Femur (tissue), 1 donor: ENCODE results near the gene PHAF1.
"Not testable (repeated sequence)": the region's sequence is repeated elsewhere in the genome, so short reads cannot be mapped to it uniquely, and the experiment has no call there.

Experiments used
- DNase-seq: peaks from one replicate; pipeline ENCODE4 v3.0.0-alpha.2; 2017

PHAF1 gene

DNA sequence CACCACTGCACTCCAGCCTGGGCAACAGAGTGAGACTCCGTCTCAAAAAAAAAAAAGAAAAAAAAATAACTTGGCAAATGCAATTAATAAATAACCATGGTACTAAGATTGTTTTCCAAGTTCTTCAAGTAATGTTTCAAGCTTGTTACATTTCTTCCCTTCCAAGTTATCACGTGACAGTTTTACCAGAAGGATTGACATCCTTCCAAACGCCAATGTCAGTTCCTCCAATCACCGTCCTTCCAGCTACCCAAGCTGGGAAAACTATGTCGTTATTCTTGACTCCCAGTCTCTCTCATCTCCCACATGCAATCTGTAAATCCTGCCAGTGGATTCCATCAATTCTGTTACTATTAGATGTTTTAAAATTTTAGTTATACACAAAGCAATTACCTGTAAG, 3.9 kb upstream of the PHAF1 start:
- DNase-seq = no peak

DNA sequence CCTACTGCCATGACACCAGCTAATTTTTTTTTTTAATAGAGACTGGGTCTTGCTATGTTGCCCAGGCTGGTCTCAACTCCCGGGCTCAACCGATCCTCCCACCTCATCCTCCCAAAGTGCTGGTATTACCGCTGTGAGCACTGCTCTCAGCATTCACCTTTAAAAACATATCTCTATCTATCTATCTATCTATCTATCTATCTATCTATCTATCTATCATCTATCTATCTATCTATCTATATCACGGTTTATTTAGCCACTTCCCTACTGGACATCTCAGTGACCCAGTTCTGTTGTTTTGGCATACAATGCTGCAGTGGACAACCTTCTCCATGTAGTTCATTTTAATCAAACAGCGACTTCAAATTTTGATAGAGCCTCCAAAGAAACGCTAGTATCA, 1.3 kb upstream of the PHAF1 start:
- DNase-seq = no peak

DNA sequence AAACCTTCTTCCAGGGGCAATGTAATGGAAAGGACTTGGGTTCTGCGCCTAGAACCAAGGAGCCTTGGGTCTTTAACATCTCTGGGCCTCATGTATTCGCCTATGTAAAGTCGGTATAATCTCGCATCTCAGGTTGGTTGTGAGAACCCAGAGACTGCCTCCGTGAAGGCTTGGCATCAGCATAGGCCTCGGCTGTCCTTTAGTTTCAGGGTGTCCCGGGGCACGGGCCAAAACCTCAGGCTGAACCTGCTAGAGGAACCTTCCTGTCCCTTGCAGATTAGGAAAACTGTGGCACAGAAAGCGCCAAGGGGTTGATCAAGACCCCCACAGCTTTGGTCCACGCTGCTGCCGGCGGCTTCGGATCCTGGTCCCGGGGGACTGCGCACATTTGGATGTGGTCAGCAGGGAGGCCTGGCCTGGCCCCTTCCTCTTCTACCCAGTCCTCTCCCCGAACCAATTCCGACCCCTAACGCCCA, 772 bp upstream of the PHAF1 start:
- DNase-seq = no peak

DNA sequence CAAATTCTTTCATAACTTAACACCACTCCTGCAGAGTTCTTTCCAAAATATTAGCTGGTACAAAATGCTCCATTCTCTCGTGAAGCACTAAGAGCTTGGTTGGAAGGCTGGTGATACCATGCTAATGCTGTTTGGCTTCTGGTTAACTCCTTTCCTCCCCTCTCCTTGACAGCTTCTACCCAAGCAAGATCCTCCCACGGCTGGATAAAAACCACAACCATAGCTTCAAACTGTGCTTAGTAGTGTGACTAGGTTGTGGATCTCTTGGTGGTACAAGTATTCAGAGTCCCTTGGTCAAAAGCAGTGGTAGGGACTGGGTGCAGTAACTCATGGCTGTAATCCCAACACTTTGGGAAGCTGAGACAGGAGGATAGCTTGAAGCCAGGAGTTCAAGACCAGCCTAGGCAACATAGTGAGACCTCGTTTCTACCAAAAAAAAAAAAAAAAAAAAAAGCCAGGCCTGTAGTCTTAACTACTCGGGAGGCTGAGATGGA, 2.3 kb downstream of the PHAF1 start:
- no peak for DNase-seq

DNA sequence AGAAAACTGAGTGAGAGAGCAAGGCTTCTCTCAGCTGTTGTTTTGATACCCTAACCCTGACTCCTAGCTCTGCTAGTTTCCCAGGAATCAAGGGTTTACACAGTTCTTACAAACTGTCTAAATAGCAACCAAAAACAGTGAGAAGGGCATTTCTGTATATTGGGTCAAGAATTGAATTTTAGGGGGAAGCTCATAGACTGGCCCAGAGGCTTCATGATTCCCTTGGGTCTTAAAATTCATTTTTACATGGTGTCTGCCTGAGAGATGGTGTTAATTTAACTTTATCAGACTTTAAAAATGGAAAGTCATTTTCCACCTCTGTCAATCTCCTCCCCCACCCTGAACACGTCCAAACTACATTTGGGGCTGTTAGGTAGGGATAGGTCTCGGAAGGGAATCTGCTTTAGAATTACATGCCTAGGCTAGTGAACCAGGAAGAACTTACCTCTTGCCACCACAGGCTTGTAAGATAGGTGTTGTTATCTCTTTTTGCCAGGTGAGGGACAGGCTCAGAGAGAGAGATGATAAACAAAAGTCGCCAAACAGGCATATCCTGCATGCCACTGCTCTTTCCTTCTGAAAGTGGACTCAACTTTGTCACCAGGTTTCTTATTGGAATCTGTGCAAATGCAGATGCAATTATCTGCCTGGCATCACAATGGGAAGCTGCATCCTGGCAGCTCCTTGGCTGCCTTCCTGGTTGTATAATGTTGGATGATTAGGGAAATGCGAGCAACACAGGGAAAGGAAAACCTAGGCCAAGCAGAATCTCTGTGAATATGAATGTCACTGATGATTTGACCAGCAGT, 3.1 kb downstream of the PHAF1 start:
- DNase-seq = no peak

DNA sequence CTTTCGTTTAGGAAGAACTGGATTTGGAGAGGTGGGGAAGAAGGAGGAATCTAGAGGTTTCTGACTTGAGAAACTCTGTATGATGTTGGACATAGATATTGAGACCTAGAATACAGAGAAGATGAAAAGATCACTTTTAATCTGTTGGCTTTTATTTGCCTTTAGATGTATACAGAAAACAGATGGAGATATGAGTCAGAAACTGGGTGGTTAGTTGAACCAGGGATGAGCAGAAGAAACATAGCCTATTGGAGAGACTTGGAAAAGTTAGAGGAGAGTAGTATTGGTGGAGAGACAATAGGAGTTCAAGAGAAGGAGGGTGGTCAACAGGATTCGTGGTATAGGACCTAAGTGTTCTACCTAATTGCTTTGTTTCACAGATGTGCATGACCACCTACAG, 5.1 kb downstream of the PHAF1 start:
- DNase-seq = no peak

DNA sequence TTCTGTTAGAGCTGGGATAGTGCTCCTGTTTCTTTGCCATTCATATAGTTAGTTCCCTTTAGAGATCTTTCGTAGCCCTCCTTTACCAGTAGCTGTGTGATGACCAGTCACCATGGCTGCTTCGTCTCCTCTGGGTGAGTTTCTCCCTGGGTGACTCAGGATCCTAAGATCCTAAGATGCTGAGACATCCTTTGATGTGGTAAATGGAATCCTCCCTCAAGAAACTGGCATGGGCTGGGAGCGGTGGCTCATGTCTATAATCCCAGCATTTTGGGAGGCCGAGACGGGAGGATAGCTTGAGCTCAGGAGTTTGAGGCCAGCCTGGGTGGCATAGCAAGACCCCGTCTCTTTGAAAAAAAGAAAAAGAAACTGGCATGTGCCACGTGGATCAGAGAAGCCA, 5.9 kb downstream of the PHAF1 start:
- no peak for DNase-seq

DNA sequence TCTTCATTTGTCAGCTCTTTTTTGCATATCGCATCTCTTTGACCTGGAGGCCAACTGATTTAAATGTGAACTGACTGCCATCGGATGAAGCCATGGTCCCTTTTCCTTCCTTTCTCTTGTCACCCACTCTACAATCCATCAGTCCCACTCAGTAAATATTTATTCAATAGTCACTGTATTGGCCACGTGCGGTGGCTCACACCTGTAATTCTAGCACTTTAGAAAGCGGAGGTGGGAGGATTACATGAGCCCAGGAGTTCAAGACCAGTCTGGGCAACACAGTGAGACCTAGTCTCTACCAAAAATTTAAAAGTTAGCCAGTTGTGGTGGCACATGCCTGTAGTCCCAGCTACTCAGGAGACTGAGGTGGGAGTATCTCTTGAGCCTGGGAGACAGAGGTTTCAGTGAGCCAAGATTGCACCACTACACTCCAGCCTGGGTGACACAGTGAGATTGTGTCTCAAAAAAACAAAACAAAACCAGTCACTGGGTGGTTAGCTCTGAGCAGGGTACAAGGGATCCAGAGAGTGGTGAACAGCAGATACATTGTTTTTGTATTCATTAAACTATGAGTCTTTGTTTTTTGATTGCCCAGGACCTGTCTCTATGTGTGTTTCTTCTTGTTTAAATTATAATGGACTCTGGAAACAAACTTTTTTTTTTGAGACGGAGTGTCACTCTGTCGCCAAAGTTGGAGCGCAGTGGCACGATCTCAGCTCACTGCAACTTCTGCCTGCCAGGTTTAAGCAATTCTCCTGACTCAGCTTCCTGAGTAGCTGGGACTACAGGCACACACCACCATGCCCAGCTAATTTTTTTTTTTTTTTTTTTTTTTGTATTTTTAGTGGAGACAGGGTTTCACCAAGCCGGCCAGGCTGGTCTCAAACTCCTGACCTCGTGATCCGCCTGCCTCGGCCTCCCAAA, 6.9 kb downstream of the PHAF1 start:
- no peak for DNase-seq

DNA sequence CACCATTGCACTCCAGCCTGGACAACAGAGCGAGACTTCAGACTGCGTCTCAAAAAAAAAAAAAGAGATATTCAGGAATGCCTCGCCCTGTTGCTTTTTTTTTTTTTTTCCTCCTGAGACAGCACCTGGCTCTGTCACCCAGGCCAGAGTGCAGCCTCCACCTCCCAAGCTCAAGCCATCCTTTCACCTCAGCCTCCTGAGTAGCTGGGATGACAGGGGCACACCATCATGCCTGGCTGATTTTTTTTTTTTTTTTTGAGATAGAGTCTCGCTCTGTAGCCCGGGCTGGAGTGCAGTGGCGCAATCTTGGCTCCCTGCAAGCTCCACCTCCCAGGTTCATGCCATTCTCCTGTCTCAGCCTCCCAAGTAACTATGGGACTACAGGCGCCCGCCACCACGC, 8.0 kb downstream of the PHAF1 start:
- DNase-seq = no peak

DNA sequence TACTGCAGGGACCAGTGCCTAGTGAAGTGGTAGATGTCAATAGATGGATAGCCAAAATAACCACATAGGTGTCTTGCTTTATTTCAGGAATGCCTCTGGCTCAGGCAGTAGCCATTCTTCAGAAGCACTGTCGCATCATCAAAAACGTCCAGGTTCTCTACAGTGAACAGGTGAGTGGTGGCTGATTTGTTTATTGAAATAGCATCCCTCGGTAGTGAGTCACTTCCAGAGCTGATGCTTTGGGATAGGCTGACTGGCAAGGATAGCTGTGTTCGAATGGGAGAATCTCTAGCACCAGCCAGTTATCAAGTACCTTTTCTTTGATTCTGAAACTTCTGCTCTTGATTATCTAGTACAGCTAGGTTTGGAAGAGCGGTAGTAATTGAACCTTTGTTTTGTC, 10.3 kb downstream of the PHAF1 start:
- no peak for DNase-seq

DNA sequence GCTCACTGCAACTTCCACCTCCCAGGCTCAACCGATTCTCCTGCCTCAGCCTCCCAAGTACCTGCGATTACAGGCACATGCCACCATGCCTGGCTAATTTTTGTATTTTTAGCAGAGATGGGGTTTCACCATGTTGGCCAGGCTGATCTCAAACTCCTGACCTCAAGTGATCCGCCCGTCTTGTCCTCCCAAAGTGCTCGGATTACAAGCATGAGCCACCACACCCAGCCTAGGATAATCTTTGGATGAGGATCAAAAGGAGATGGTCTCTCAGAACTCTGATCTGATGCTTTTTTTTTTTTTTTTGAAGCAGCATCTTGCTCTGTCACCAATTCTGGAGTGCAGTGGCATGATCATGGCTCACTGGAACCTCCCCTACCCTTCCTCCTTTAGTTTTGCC, 13.1 kb downstream of the PHAF1 start:
- not testable (repeated sequence) for DNase-seq

DNA sequence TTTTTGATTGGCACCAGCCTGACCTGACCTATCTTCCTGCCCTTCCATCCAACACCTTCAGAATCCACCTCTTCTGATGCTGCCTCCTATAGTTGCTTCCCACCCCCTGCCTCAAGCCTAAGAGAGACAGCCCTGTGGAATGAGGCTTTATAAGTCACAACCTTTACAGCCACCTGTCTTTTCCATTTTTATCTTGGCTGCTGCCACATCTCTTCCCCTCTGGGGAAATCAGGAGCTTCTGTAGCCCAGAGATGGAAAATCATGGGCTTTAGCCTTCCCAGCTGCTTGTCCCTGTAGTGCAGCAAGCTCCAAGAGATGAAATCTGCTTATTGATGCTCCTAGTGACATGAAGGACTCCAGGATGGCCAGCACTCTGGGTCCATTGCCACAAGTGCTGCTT, 18.7 kb downstream of the PHAF1 start:
- DNase-seq = no peak

DNA sequence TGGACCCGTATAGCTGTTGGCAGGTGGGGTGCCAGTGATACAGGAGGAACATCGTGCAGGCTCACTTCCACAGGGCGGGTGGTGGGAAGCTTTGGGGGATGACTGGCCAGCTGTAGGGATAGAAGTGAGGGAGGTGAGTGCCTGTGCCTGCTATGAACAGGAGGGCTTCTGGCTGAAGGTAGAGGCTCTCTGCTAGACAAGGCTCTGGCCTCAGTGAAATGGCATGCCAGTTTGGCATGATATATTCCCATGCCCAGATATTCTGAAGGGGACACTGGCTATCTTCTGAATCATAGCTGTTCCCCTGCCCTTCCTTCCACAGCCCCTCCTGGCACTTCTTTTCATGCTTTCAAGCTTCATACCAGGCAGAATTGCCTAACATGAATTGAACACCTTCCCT, 19.1 kb downstream of the PHAF1 start:
- no peak for DNase-seq

DNA sequence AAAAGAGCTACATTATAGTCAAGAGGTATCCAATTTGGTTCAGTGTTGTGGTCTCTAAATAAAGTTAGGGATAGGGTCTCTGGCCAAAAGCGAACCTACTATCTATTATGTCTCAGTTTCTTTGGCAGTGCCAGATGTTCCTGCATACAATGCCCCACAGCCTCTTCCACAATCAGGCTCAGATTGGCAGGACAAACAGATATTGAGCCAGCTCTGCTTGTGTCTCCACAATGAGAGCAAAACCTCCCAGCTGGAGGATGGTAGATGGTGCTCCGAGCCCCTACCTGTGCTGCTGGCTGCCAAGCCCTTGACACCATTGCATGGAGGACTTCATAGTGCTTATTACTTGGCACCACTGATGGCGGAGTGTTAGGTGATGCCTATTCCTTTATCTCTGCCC, 19.7 kb downstream of the PHAF1 start:
- DNase-seq = no peak

DNA sequence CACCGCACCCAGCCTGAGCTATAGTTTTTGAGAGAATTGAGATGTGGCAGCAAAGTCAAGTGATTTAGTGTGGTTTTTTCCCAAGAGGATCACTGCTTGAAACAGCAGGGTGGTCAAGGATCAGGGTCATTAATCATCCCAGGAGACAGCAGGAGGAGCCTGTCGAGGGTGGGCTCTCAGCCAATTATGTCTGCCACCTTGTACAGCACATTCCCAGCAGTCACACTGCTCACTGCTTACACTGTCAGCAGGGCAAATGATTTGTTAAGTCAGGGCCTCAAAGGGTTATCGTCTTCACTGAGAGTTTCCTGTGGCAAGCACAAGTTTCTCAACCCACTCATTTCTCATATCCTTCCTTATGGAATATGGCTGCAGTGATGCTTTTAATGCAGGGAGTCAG, 27.9 kb downstream of the PHAF1 start:
- no peak for DNase-seq

DNA sequence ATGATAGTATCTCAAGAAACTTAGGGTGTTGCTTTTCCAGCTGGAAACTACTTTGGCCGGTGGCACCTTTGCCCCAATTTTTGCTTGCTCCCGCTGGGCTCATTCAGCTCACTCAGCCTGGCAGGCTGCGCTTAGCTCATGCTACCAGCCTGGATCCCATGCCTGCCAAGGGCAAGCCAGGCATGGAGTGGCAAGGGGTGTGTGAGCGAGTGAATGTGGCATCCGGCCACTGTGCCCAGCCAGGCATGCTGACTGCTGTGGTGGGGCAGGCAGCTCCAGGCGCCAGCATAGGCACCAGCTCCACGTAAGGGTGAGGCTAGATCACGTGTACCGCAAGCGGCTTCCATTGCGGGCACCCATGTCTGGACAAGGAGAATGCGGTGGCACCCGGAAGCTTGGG, 31.6 kb downstream of the PHAF1 start:
- DNase-seq = no peak

DNA sequence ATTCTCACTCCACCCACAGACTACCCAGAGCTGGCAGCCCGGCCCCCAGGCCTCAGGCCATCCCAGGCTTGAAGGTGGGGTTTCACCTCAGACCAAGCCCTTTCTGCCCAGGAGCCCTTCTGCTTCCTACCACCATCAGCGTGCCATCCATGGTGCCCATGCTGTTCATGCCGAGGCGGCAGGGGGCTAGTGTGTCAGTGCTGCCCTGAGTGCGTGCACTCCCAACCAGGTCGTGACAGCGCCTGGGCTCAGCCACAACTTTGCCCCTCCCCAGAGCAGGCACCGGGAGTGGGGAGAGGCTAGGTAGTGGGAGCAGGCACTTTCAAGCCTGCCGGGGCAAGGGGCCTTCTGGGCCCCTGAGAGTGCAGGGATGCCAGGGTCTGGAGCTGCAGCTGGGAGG, 32.6 kb downstream of the PHAF1 start:
- no peak for DNase-seq

DNA sequence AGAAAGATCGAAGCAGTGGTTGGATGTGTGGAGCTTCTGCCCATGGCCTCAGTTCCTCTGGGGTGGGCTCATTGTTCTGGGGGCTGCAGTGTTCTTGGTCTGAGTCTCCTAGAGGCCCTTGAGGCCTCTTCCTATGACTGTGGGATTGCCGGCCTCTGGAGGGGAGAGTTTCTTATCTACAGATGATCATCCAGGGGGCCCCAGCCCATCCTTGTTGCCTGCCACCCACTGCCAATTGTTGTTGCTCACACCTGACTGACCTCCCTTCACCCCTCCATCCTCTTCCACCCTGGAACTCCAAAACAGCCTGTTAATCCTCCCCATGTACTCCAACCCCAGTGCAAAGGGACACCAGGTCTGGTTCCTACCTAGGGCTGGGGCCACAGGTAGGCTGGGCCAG, 35.2 kb downstream of the PHAF1 start:
- no peak for DNase-seq

DNA sequence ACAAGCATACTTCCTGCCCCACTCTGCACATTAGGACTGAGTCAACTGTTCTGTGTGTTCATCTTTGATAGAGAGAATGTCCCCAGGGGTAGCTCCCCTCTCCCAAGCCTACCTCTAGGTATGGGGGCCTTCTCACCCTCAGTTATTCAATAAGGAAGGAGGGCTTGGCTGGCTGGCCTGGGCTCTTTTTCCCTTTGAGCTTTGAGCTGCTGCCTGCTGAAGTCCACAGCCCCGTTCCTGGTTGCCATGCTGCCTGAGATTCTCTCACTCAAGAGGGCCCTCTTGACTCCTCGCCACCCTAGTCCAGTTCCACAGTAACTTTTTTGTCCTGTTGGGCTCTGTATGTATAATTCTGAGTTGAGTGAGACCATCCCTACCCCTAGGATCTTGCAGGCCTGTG, 36.0 kb downstream of the PHAF1 start:
- no peak for DNase-seq

DNA sequence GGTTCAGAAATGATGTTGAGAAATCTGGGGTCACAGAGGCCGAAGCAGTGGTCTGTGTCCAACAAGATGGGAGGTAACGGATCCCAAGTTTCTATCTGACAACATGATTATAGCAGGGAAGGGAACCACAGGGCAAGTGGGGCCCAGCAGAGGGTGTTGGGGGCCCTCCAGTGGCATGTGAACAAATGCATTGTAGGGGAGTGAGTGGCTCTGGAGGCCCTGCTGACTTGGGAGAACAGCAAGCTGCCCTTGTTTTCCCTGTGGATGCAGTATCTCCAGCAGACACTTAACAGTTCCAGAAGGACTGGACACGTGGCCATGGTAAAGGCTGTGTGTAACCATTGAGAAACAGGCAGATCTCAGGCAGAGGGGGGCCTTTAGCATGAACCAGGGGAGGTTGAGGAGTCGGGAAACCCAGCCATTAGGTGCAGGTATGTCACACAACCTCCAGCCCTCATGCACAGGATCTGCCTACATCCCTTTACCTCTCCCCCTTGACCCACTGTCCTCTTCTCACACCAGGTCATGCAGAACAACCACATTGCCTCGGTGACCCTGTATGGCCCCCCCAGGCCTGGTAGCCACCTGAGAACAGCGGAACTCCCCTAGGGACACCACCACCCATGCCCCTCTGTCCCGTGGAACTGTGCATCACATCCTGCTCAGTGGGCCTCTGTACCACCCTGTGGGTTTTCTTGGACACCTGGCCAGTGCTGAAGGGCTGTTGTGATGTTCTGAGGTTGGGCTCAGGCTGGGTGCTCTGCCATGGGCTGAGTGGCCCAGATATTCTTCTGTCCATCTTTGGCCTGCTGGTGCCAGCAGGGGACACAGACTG, 37.0 kb downstream of the PHAF1 start:
- no peak for DNase-seq

DNA sequence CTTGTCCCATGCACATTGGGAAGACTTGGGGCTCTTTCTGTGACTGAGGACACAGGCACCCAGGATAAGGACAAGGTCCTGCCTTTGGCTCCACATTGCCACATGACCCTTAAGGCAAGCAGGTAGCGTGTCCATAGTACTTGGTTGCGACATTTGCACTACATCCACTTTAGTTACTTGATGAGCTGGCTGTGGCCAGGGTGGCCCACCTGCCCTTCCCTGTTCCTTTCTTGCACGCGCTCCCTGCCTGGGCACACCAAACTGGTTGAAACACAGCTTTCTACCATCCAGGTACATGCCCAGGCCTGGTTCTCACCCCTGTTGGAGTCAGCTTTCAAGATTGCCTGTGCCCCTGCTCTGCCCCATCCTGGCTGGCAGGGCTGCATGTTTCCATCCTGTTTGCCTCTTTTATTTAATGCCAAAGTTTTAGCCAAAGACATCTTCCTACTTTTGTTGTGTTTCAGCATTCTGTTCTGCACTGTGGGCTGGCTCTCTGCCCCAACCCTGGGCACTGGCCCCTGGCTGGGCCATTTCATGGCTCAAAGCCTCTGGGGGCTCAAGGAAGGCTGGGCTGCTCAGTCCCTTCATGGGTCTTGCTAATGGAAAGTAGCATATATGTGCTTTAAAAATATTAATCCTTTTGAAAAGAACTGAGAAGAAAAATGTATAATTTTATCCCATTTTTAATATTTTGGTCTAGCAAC, 37.8 kb downstream of the PHAF1 start:
- no peak for DNase-seq

DNA sequence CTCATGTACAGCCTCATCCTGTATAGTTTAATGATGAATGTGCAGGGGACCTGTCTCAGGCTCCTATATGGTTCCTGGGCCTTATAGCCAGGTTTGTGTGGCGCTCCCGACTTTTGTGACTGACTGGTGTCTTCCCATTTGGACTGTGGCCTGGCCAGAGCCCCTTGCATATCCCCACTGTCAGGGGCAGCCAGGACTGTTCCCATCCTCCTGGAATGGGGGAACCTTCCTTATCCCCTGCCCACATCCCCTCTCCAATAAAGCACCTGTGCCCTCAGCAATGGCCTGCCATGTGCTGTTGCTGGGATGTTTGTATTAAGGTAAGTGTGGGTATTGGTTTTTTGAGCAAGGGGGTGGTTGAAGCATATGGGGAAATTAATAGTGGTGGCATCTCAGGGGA, 38.5 kb downstream of the PHAF1 start:
- no peak for DNase-seq
